HUES6 (cell line): ENCODE measurements around the gene AJM1.

Source experiments
- H3K27ac ChIP-seq: 2 replicates; pipeline ENCODE4 v1.7.0; 2013; ENCODE audit warnings: low read depth, mild to moderate bottlenecking, low read length, inconsistent platforms
- H3K27me3 ChIP-seq: 2 replicates; pipeline ENCODE4 v1.6.1; 2013; ENCODE audit warnings: low read length; ENCODE audit not compliant: control insufficient read depth, insufficient read depth
- H3K36me3 ChIP-seq: 2 replicates; pipeline ENCODE4 v1.6.1; 2013; ENCODE audit warnings: low read length; ENCODE audit not compliant: control insufficient read depth, insufficient read depth
- H3K4me1 ChIP-seq: 2 replicates; pipeline ENCODE4 v1.6.1; 2013; ENCODE audit warnings: low read length; ENCODE audit not compliant: control insufficient read depth, insufficient read depth
- H3K4me3 ChIP-seq: 2 replicates; pipeline ENCODE4 v1.5.1; 2013; ENCODE audit warnings: low read depth, low read length
- H3K9ac ChIP-seq: one replicate; pipeline ENCODE4 v1.6.1; 2013; ENCODE audit warnings: mild to moderate bottlenecking, low read length
- H3K9me3 ChIP-seq: 2 replicates; pipeline ENCODE4 v1.6.1; 2013; ENCODE audit warnings: low read depth, low read length; ENCODE audit not compliant: control insufficient read depth, insufficient read depth

The AJM1 gene

DNA sequence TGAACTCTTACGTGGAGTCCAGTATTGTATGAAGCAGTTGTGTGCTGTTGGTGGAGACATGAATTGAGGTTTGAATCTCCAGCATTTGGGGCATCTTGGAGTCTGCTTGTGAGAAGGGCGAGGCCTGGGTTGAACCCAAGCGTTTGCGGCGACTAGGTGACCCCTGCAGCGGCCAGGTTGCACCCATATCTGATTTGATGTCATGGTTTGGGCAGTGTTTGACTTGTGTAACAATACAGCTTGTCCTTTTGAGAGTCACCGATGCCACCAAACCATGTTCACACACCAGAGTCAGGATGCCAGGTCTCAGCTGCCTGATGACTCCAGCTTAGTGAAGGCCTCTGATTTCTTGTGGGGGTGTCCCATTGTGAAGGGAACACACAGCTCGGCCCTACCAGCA lies 46.2 kb downstream of the AJM1 start:
- no peak overlapping the region for H3K4me3 ChIP-seq

DNA sequence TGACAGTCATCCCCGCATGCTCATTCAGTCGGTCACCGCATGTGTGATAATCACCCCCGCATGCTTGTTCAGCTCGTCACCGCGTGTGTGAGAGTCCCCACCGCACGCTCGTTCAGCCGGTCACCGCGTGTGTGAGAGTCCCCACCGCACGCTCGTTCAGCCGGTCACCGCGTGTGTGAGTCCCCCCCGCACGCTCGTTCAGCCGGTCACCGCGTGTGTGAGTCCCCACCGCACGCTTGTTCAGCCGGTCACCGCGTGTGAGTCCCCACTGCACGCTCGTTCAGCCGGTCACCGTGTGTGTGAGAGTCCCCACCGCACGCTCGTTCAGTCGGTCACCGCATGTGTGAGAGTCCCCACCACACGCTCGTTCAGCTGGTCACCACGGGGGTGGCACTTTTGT lies 47.6 kb downstream of the AJM1 start:
- Histone ChIP-seq H3K4me3 (no peak overlapping the region), H3K9ac (no peak overlapping the region), H3K4me1 (peaks cover 2% of the 10 kb centered on the region; the same call in 1 of the 2 replicates), H3K27ac (no peak overlapping the region), H3K27me3 (no peaks in the 10 kb centered on the region), H3K36me3 (peaks cover 34% of the 10 kb centered on the region), H3K9me3 (no peaks in the 10 kb centered on the region)

More for the DNA sequence above, 46.2 kb downstream of the AJM1 start:
- peaks cover 26% of the 10 kb centered on the region for H3K36me3 ChIP-seq
- no peak overlapping the region for H3K9ac ChIP-seq
- H3K27me3 ChIP-seq = no peaks in the 10 kb centered on the region
- H3K27ac ChIP-seq = no peak overlapping the region
- no peaks in the 10 kb centered on the region for H3K9me3 ChIP-seq
- H3K4me1 ChIP-seq = peaks cover 2% of the 10 kb centered on the region; the same call in 1 of the 2 replicates

DNA sequence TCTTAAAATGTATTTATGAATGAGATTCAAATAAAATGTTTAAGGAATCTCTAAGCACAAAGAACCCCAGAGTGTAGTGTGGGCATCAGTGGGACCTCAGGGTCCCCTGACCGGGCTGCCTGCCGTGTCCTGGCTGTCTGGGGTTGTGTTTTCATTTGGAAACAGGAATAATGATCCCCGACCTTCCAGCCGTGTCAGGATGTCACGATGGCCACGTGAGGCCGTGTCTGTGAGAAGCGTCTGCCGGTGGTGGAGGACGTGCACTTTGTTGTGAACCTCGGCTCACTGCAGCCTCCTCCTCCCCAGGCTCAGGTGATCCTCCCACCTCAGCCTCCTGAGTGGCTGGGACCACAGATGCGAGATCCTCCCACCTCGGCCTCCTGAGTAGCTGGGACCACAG lies 48.4 kb downstream of the AJM1 start:
- Histone ChIP-seq H3K4me3 (no peak overlapping the region), H3K27ac (no peak overlapping the region), H3K36me3 (peaks cover 40% of the 10 kb centered on the region), H3K27me3 (no peaks in the 10 kb centered on the region), H3K4me1 (peaks cover 2% of the 10 kb centered on the region; the same call in 1 of the 2 replicates), H3K9ac (no peak overlapping the region), H3K9me3 (no peaks in the 10 kb centered on the region)
